ENCODE data around the gene PTPRN. TPM values are rescaled to one million over a fixed set of nuclear protein-coding genes. Genes with fewer than 3 reads are reported as not detected.

PTPRN gene
- total RNA-seq, 1 experiment from 2014 or later = 4.4 TPM

GRCh38 chr2:219245148-219245898 is 63.9 kb downstream of the PTPRN start, which contains the start of the genes GLB1L and STK16:
Gene GLB1L, minus strand, starts transcription at chr2:219245444. Its CDS starts 1,871 bp downstream, at chr2:219243573.
Gene STK16, plus strand, starts transcription at chr2:219245479. Its CDS starts 521 bp downstream, at chr2:219246000.
- DNase-seq (ENCODE audit: low read depth) = peak; percentile 93

DNA sequence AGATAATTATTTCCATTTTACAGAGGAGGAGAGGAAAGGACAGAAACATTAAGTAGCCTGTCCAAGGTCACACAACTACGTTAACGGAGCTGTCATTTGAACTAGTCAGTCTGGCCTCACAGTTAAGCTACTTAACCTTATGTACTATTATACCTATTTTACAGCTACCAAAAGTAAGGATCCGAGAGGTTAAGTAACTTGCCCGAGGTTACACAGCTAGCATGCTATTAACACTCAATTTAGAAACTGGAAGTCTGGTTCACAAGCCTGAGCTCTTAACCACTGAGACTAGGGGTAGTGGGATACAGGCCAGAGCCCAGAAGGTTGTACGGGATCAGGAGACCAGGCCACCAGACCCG is 64.4 kb downstream of the PTPRN start:
- no peak for DNase-seq (ENCODE audit: low read depth)

DNA sequence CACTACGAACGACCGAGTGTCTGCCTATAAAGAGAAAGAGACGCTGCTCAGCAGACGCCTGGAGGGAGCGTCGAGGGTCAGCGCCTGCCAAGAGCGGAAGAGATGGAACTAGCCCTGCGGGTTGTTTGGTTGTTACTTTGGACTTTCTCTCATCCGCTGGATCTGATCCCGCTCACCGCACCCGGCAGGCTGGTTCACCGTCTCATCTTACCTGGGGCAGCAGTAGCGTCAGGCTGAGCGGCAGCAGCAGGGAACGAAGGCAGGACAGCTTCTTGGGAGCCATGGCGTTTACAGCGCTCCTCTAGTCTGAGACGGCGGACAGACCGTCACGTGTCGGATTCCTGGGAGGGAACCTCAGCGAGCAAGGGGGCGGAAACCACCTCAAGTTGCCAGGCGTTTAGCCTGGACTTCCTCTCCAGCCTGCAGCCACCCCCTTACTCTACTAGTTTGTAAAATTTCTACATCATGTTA is 65.9 kb downstream of the PTPRN start:
- peak; percentile 54 for DNase-seq (ENCODE audit: low read depth)

Other genes starting within 250 kb of the PTPRN start
- not detected in 2 replicates for gene IHH, start 248.5 kb downstream of the PTPRN start, total RNA-seq (2014; rRNA removed; shearing (Covaris generic))
- 24.1 and 31.0 TPM in 2 replicates for gene NHEJ1, start 148.6 kb downstream of the PTPRN start, total RNA-seq (2014; rRNA removed; shearing (Covaris generic))
- gene SLC23A3, start 139.4 kb downstream of the PTPRN start, total RNA-seq (2014; rRNA removed; shearing (Covaris generic)) = 0.59 TPM in 1 of 2 replicates, not detected in the other
- 40.2 and 41.2 TPM in 2 replicates for gene CNPPD1, start 132.5 kb downstream of the PTPRN start, total RNA-seq (2014; rRNA removed; shearing (Covaris generic))
- gene RETREG2, start 131.1 kb downstream of the PTPRN start, total RNA-seq (2014; rRNA removed; shearing (Covaris generic)) = 63.2 and 67.8 TPM in 2 replicates
- gene ZFAND2B, start 102.6 kb downstream of the PTPRN start, total RNA-seq (2014; rRNA removed; shearing (Covaris generic)) = 49.6 and 55.1 TPM in 2 replicates
- gene ABCB6, start 90.4 kb downstream of the PTPRN start, total RNA-seq (2014; rRNA removed; shearing (Covaris generic)) = 29.8 and 41.6 TPM in 2 replicates
- gene ATG9A, start 79.8 kb downstream of the PTPRN start, total RNA-seq (2014; rRNA removed; shearing (Covaris generic)) = 51.3 and 58.6 TPM in 2 replicates
- 27.5 and 28.8 TPM in 2 replicates for gene ANKZF1, start 79.6 kb downstream of the PTPRN start, total RNA-seq (2014; rRNA removed; shearing (Covaris generic))
- gene GLB1L, start 64.0 kb downstream of the PTPRN start, total RNA-seq (2014; rRNA removed; shearing (Covaris generic)) = 30.0 and 35.0 TPM in 2 replicates
- gene STK16, start 63.9 kb downstream of the PTPRN start, total RNA-seq (2014; rRNA removed; shearing (Covaris generic)) = 24.0 and 28.5 TPM in 2 replicates
- not detected in 2 replicates for gene TUBA4B, start 56.2 kb downstream of the PTPRN start, total RNA-seq (2014; rRNA removed; shearing (Covaris generic))
- 31.1 and 42.2 TPM in 2 replicates for gene TUBA4A, start 55.5 kb downstream of the PTPRN start, total RNA-seq (2014; rRNA removed; shearing (Covaris generic))
- 33.8 and 39.8 TPM in 2 replicates for gene DNAJB2, start 30.0 kb downstream of the PTPRN start, total RNA-seq (2014; rRNA removed; shearing (Covaris generic))
- gene RESP18, start 23.3 kb upstream of the PTPRN start, total RNA-seq (2014; rRNA removed; shearing (Covaris generic)) = not detected in 2 replicates
- 80.4 and 101 TPM in 2 replicates for gene DNPEP, start 78.5 kb upstream of the PTPRN start, total RNA-seq (2014; rRNA removed; shearing (Covaris generic))
- gene DES, start 109.0 kb upstream of the PTPRN start, total RNA-seq (2014; rRNA removed; shearing (Covaris generic)) = 0.20 and 0.60 TPM in 2 replicates
- 32.7 and 33.3 TPM in 2 replicates for gene SPEG, start 125.4 kb upstream of the PTPRN start, total RNA-seq (2014; rRNA removed; shearing (Covaris generic))
- 87.5 and 91.9 TPM in 2 replicates for gene GMPPA, start 189.5 kb upstream of the PTPRN start, total RNA-seq (2014; rRNA removed; shearing (Covaris generic))
- gene ASIC4, start 205.1 kb upstream of the PTPRN start, total RNA-seq (2014; rRNA removed; shearing (Covaris generic)) = 0.10 TPM in 1 of 2 replicates, not detected in the other
- gene CHPF, start 234.4 kb upstream of the PTPRN start, total RNA-seq (2014; rRNA removed; shearing (Covaris generic)) = 73.7 and 98.6 TPM in 2 replicates
- gene TMEM198, start 234.6 kb upstream of the PTPRN start, total RNA-seq (2014; rRNA removed; shearing (Covaris generic)) = 2.3 and 2.6 TPM in 2 replicates